Gastroesophageal sphincter (tissue), 3 donors: Measurements from ENCODE around the gene PNKD.

ENCODE experiments used
- CTCF ChIP-seq, 4 experiments: fragments of 200-600 bp in 2 of 4; fragments of 450-650 bp in 2 of 4; sonication (generic) in 1 of 4; IDR thresholded peaks; one replicate each; pipeline ENCODE4 v1.5.1; 2017 to 2019; ENCODE audit warnings: antibody characterized with exemption in 4 of 4, mild to moderate bottlenecking in 2 of 4, moderate library complexity in 2 of 4
- EP300 ChIP-seq: sonication (generic); formaldehyde crosslinking; IDR thresholded peaks from one replicate; pipeline ENCODE4 v1.6.1; 2017; ENCODE audit warnings: antibody characterized with exemption, mild to moderate bottlenecking
- POLR2A ChIP-seq, 2 donors: fragments of 450-650 bp; IDR thresholded peaks; one replicate each; pipeline ENCODE4 v1.6.1; 2017; ENCODE audit warnings: antibody characterized with exemption in 2 of 2, mild to moderate bottlenecking in 2 of 2, moderate library complexity in 1 of 2
- POLR2AphosphoS5 ChIP-seq: sonication (generic); formaldehyde crosslinking; IDR thresholded peaks from one replicate; pipeline ENCODE4 v1.6.1; 2017; ENCODE audit warnings: antibody characterized with exemption

- TF ChIP-seq CTCF (IDR thresholded peaks at IDR 0.05) (no peak), POLR2A (IDR thresholded peaks at IDR 0.05) (no peak), EP300 (no peak), POLR2AphosphoS5 (no peak)
Observed at GRCh38 chr2:218325566-218326160, 55.3 kb downstream of the PNKD start.
